ENCODE measurements around the gene FOXE1. TPM values are rescaled to one million over a fixed set of nuclear protein-coding genes. Genes with fewer than 3 reads are reported as not detected.

The FOXE1 gene
- total and polyA plus RNA-seq, 2 of the 4 experiments (the other 2 are of a cell fraction): under 0.01 to 0.22 TPM

DNA sequence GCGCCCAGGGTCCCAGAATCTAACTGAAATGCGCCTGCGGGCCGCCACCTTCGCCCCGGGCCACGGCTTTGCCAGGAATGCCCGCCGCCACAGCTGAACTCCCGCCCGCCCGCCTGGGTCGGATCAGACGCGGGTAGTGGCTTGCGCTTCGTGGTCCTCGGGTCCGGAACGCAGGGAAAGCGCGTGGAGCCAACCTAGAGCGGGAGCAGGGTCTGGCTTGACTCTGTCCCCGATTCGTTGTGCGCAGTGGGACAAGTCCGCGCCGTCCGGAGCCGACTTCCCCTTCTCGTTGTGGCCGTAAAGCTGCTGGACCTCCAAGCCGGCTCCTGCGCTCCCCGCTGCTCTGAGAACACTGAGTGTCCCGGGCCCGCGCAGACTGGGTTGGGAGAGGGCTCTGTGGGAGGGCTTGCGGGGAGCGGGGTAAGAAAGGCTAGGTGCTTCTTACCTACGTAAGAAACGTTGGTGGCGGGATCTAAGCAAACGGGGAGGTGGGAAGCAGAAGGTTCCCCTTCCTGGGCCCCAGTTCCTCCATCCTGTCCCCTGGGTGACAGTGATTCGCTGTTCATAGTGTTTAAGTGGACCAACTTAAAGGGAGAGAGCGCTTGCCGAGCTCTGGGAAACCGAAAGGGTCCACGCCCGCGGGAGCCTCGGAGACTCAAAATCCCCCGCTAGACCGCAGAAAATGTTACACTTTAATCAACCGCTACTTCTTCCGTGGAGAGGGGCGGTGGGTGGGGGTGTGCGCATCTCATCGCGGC lies 4.4 kb upstream of the FOXE1 start:
- no TSS peak for BruUV-seq (replicated peaks)
- H3K4me2 ChIP-seq (ENCODE audit: low read depth, low read length): peak overlapping the region; percentile 56
- H4K5ac ChIP-seq (ENCODE audit: low read depth, low read length): no peak overlapping the region
- dilution Hi-C loops (cut with HindIII; ENCODE audit: low sequenced_read_pairs, unreplicated experiment): no loop called here
- H2AK5ac ChIP-seq (ENCODE audit: low read depth, low read length): no peak overlapping the region
- in situ Hi-C loops (cut with MboI; ENCODE audit: low sequenced_read_pairs): no loop called here
- peaks cover 4% of the 10 kb centered on the region; the same call in 1 of the 2 replicates for H3K4me1 ChIP-seq (ENCODE audit: control insufficient read depth, insufficient read depth, low read length)
- H2BK120ac ChIP-seq (ENCODE audit: low read depth, low read length): no peak overlapping the region
- no peak overlapping the region for H3K27ac ChIP-seq (ENCODE audit: insufficient read depth, low read length)
- no peak overlapping the region for H4K8ac ChIP-seq (ENCODE audit: low read depth in 2 of 2, low read length in 2 of 2)
- 2% methylated on average over 28 of the region's 61 CpGs; no CpG with 5 or more reads in 1 of the 2 experiments for WGBS, 2 experiments (ENCODE audit: extremely low coverage in 2 of 2, insufficient read length in 1 of 2)
- CTCF ChIA-PET: no interaction called here
- H3K79me1 ChIP-seq (ENCODE audit: low read depth in 1 of 2, low read length in 2 of 2): no peaks in the 10 kb centered on the region
- peak; percentile 34; the same call in 1 of the 2 replicates for ATAC-seq (ENCODE audit: low read depth)
- no peak overlapping the region for H3K14ac ChIP-seq (replicated peaks; ENCODE audit: low read depth, low read length)
- H3K4ac ChIP-seq (ENCODE audit: low read depth, low read length): no peak overlapping the region
- no peak overlapping the region for H2BK20ac ChIP-seq (ENCODE audit: low read depth, low read length)
- H3K56ac ChIP-seq (ENCODE audit: extremely low read depth, insufficient read depth, low read length): no peak overlapping the region
- no peak overlapping the region for H3K9ac ChIP-seq (ENCODE audit: low read depth, low read length)
- peaks cover 80% of the 10 kb centered on the region for H3K27me3 ChIP-seq (ENCODE audit: control insufficient read depth, insufficient read depth, low read length)
- peak overlapping the region; percentile 83 for H2AFZ ChIP-seq (replicated peaks; ENCODE audit: low read length, poor library complexity)
- no peak overlapping the region for H4K91ac ChIP-seq (ENCODE audit: insufficient read depth, low read depth, low read length)
- H3K23ac ChIP-seq (ENCODE audit: low read depth, low read length): no peak overlapping the region
- no peak overlapping the region for H2BK15ac ChIP-seq (ENCODE audit: low read depth, low read length)
- no peak overlapping the region for H3K18ac ChIP-seq (ENCODE audit: low read depth, low read length)
- H3K36me3 ChIP-seq (ENCODE audit: control insufficient read depth, insufficient read depth, low read length): no peaks in the 10 kb centered on the region
- POLR2A ChIA-PET (ENCODE audit: unreplicated experiment): no interaction called here
- TF ChIP-seq POLR2A (IDR thresholded peaks at IDR 0.05; ENCODE audit: low read depth, low read length) (no peak), RFX5 (IDR thresholded peaks at IDR 0.05; ENCODE audit: low read depth, low read length) (no peak), SMC3 (IDR thresholded peaks at IDR 0.05; ENCODE audit: low read depth, low read length) (no peak)
- intact Hi-C loops (cut with micrococcal nuclease): no loop called here
- H3K4me3 ChIP-seq (ENCODE audit: insufficient read depth, low read depth, low read length): 0 out of 2 replicates have a peak overlapping the region, but pooled peaks have one; percentile 13
- peak overlapping the region; percentile 35 for H2AK9ac ChIP-seq (replicated peaks; ENCODE audit: low read depth, low read length, poor library complexity)
- H3K9me3 ChIP-seq (ENCODE audit: control insufficient read depth, insufficient read depth, low read length): peaks cover 17% of the 10 kb centered on the region
- H4K20me1 ChIP-seq (ENCODE audit: insufficient read depth, low read length): peaks cover 3% of the 10 kb centered on the region; the same call in 1 of the 2 replicates
- H3K9me1 ChIP-seq (ENCODE audit: insufficient read depth, low read length): no peaks in the 10 kb centered on the region; the same call in 1 of the 2 replicates
- peak; percentile 3 for DNase-seq
- no peak overlapping the region for H2BK5ac ChIP-seq (ENCODE audit: low read depth, low read length, poor library complexity, severe bottlenecking)
